ENCODE measurements around the gene ANGPTL1. TPM values are rescaled to one million over a fixed set of nuclear protein-coding genes. Genes with fewer than 3 reads are reported as not detected.

ANGPTL1 gene, protein sequence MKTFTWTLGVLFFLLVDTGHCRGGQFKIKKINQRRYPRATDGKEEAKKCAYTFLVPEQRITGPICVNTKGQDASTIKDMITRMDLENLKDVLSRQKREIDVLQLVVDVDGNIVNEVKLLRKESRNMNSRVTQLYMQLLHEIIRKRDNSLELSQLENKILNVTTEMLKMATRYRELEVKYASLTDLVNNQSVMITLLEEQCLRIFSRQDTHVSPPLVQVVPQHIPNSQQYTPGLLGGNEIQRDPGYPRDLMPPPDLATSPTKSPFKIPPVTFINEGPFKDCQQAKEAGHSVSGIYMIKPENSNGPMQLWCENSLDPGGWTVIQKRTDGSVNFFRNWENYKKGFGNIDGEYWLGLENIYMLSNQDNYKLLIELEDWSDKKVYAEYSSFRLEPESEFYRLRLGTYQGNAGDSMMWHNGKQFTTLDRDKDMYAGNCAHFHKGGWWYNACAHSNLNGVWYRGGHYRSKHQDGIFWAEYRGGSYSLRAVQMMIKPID
- 0.92 TPM for polyA plus RNA-seq (2013, experiment 1 of 2)
- 0.86 TPM for polyA plus RNA-seq (2013, experiment 2 of 2)

DNA sequence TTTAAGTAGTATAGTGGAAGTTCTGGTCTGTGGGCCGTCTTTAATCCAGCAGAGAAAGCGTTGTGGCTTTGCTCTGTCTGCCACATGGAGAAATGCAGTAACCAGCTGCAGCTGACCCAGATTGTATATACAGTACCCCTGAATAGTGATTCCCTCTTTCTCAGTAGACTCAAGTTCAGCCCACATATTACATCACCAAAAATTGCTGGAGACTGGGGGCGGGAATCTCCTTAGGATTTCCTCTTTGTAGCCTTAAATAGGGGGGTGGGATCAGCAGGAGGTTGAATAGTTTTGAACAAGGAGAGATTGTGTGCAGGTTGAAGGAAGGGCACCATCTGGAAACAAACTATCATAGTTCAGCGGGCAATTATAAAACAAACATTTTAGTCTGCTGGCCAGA lies at the start of gene ANGPTL1:
Gene ANGPTL1 (minus strand): TSS at position 134 of the 400 bp plus-strand sequence. CDS start 5,301 bp downstream, outside the sequence.
- Histone ChIP-seq H3K36me3 (ENCODE audit: control insufficient read depth, insufficient read depth, low read length) (no peaks in the 10 kb centered on the region), H3K4me3 (ENCODE audit: extremely low read depth, insufficient read depth, low read length, poor library complexity, severe bottlenecking) (no peak within 1 kb of the TSS), H3K9me3 (ENCODE audit: control insufficient read depth, low read length) (no peaks in the 10 kb centered on the region), H3K27ac (ENCODE audit: low read depth, low read length, severe bottlenecking) (no peak within 1 kb of the TSS), H3K4me1 (ENCODE audit: control insufficient read depth, insufficient read depth, low read length, poor library complexity, severe bottlenecking) (peaks cover 9% of the 10 kb centered on the region)
- WGBS, 2 experiments (ENCODE audit: insufficient coverage in 2 of 2): 60 to 82% methylated on average over 2 of the region's 4 CpGs

DNA sequence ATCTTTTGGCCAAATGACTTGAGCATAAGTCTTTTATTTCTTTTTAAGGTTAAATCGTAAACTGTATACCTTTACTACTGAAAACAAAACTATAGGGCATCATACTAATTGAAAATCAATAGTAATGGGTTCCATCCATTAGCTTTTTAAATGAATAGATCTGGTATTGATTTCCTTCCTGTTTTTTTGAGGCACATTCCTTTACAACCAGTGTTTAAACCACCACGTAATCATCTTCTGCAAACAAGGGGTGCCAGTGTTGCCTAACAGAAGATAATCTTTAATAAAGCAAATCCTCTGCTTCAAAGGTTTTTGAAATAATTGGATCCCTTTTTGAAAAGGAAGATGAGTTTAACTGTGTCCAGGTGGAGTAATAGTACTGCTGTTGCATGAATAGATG lies 48.7 kb upstream of the ANGPTL1 start:
- Histone ChIP-seq H3K27ac (ENCODE audit: low read depth, low read length, severe bottlenecking) (no peak overlapping the region), H3K4me1 (ENCODE audit: control insufficient read depth, insufficient read depth, low read length, poor library complexity, severe bottlenecking) (peaks cover 6% of the 10 kb centered on the region), H3K36me3 (ENCODE audit: control insufficient read depth, insufficient read depth, low read length) (peaks cover 5% of the 10 kb centered on the region), H3K4me3 (ENCODE audit: extremely low read depth, insufficient read depth, low read length, poor library complexity, severe bottlenecking) (no peak overlapping the region), H3K9me3 (ENCODE audit: control insufficient read depth, low read length) (no peaks in the 10 kb centered on the region)
- no CpG with 5 or more reads among the region's 2 CpGs for WGBS, 2 experiments (ENCODE audit: insufficient coverage in 2 of 2)

DNA sequence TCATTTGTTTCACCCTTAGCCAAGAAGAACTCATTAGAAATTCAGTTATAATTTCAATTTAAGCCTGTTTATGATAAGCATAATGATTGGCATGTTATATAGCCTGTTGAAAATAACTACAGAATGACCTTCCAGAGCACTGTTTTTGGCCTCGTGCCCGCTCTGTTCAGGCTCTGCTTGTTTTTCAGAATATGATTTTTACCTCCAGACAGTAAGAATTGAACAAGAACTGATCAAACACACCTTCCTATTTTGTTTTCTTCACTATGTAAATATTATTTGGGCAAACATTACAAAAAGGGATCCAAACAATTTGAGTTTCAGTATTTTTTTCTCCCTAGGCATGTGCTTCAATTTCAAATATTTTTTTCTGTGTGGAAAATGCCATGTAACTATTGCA lies 48.1 kb upstream of the ANGPTL1 start:
- Histone ChIP-seq H3K4me3 (ENCODE audit: extremely low read depth, insufficient read depth, low read length, poor library complexity, severe bottlenecking) (no peak overlapping the region), H3K27ac (ENCODE audit: low read depth, low read length, severe bottlenecking) (no peak overlapping the region), H3K36me3 (ENCODE audit: control insufficient read depth, insufficient read depth, low read length) (peaks cover 5% of the 10 kb centered on the region), H3K4me1 (ENCODE audit: control insufficient read depth, insufficient read depth, low read length, poor library complexity, severe bottlenecking) (peaks cover 6% of the 10 kb centered on the region), H3K9me3 (ENCODE audit: control insufficient read depth, low read length) (no peaks in the 10 kb centered on the region)
- no CpG with 5 or more reads among the region's 2 CpGs for WGBS, 2 experiments (ENCODE audit: insufficient coverage in 2 of 2)

DNA sequence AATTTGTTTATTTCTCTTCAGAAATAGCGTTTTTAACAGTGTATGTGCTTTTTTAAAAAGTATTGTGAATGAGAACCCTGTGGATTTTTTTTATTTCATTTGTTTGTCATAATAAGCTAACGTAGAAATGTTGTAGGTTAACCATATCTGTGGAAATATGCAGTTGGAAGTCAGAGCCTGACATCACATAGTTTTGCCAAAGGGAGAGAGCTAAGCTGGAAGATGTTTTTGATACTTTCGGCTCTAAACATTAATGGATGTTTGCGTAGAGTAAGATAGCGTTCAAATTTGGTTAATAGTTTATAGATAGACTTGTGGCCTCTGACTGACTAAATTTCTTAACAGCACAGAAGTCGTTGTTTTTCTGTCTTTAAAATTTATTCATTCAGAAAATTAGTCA lies 47.4 kb upstream of the ANGPTL1 start:
- H3K36me3 ChIP-seq (ENCODE audit: control insufficient read depth, insufficient read depth, low read length): peaks cover 11% of the 10 kb centered on the region
- H3K4me3 ChIP-seq (ENCODE audit: extremely low read depth, insufficient read depth, low read length, poor library complexity, severe bottlenecking): no peak overlapping the region
- WGBS, 2 experiments (ENCODE audit: insufficient coverage in 2 of 2): 100% methylated on average over 3 to 4 of the region's 6 CpGs
- no peak overlapping the region for H3K27ac ChIP-seq (ENCODE audit: low read depth, low read length, severe bottlenecking)
- peaks cover 6% of the 10 kb centered on the region for H3K4me1 ChIP-seq (ENCODE audit: control insufficient read depth, insufficient read depth, low read length, poor library complexity, severe bottlenecking)
- H3K9me3 ChIP-seq (ENCODE audit: control insufficient read depth, low read length): no peaks in the 10 kb centered on the region

DNA sequence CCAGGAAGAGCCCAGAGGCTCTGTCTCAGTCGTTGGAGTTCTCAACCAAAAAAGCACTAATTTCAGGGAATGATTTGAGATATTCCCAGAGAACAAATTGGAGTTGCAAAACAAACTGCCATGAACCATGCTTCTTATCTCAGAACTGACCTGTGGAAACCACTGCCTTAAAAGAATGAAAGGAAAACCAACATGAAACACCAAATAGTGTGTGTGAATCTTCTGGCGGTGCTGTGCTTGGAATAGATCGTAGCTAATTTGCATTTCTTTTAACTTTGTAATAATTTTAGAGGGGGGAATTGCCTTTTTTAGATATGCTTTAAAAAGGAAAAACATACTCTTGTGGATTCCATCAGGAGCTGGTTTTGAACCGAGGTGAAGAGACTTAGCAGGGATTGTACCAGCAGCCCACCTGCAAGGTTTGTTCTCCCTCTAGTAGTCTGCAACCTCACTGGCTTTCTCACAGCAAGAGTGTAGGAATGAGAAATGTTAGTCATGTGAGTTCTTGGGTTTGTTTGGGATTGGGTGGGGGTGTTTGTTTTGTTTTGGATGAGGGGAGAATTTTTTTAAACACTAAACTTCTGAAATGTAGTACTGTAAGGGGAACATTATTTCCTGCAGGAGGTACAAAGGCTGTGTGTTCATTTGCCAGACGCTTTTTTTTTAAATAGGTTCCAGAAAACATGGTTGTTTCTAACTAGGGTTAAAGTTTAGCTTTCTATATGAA lies 45.7 kb upstream of the ANGPTL1 start:
- no peak overlapping the region for H3K27ac ChIP-seq (ENCODE audit: low read depth, low read length, severe bottlenecking)
- H3K9me3 ChIP-seq (ENCODE audit: control insufficient read depth, low read length): no peaks in the 10 kb centered on the region
- H3K4me3 ChIP-seq (ENCODE audit: extremely low read depth, insufficient read depth, low read length, poor library complexity, severe bottlenecking): no peak overlapping the region
- peaks cover 11% of the 10 kb centered on the region for H3K36me3 ChIP-seq (ENCODE audit: control insufficient read depth, insufficient read depth, low read length)
- peaks cover 6% of the 10 kb centered on the region for H3K4me1 ChIP-seq (ENCODE audit: control insufficient read depth, insufficient read depth, low read length, poor library complexity, severe bottlenecking)
- 81 to 100% methylated on average over 1 to 2 of the region's 5 CpGs for WGBS, 2 experiments (ENCODE audit: insufficient coverage in 2 of 2)

DNA sequence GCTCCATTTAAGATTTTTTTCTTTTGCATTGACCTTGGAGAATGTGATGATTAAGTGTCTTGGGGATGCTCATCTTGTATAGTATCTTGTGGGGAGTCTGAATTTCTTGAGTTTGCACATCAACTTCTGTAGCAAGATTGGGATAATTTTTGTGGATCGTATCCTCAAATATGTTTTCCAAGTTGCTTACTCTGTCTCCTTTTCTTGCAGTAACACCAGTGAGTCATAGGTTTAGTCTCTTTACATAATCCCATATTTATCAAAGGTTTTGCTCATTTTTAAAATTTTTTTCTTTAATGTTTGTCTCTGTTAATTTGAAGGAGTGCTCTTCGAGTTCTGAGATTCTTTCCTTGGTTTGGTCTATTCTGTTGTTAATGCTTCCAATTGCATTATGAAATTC lies 41.7 kb upstream of the ANGPTL1 start:
- H3K9me3 ChIP-seq (ENCODE audit: control insufficient read depth, low read length): no peaks in the 10 kb centered on the region
- peaks cover 6% of the 10 kb centered on the region for H3K4me1 ChIP-seq (ENCODE audit: control insufficient read depth, insufficient read depth, low read length, poor library complexity, severe bottlenecking)
- H3K4me3 ChIP-seq (ENCODE audit: extremely low read depth, insufficient read depth, low read length, poor library complexity, severe bottlenecking): no peak overlapping the region
- H3K27ac ChIP-seq (ENCODE audit: low read depth, low read length, severe bottlenecking): no peak overlapping the region
- 100% methylated on average over 1 of the region's 2 CpGs; no CpG with 5 or more reads in 1 of the 2 experiments for WGBS, 2 experiments (ENCODE audit: insufficient coverage in 2 of 2)
- H3K36me3 ChIP-seq (ENCODE audit: control insufficient read depth, insufficient read depth, low read length): peaks cover 11% of the 10 kb centered on the region

DNA sequence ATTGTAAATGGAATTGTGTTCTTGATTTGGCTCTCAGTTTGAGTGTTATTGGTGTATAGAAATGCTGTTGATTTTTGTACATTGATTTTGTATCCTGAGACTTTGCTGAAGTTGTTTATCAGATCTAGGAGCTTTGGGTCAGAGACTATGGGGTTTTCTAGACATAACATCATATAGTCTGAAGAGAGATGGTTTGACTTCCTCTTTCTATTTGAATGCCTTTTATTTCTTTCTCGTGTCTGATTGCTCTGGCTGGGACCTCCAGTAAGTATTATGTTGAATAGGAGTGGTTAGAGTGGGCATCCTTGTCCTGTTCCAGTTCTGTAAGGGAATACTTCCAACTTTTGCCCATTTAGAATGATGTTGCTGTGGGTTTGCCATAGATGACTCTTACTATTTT lies 39.1 kb upstream of the ANGPTL1 start:
- WGBS, 2 experiments (ENCODE audit: insufficient coverage in 2 of 2): no CpG with 5 or more reads among the region's 1 CpG
- Histone ChIP-seq H3K27ac (ENCODE audit: low read depth, low read length, severe bottlenecking) (no peak overlapping the region), H3K4me3 (ENCODE audit: extremely low read depth, insufficient read depth, low read length, poor library complexity, severe bottlenecking) (no peak overlapping the region), H3K9me3 (ENCODE audit: control insufficient read depth, low read length) (no peaks in the 10 kb centered on the region), H3K4me1 (ENCODE audit: control insufficient read depth, insufficient read depth, low read length, poor library complexity, severe bottlenecking) (no peaks in the 10 kb centered on the region), H3K36me3 (ENCODE audit: control insufficient read depth, insufficient read depth, low read length) (peaks cover 6% of the 10 kb centered on the region)

DNA sequence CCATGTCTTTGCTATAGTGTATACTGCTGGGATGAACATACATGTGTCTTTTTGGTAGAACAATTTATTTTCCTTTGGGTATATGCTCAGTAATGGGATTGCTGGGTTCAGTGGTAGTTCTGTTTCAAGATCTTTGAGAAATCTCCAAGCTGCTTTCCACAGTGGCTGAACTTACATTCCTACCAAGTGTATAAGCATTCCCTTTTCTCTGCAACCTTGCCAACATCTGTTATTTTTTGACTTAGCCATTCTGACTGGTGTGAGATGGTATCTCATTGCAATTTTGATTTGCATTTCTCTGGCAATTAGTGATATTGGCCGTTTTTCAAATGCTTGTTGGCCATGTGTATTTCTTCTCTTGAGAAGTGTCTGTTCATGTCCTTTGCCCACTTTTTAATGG lies 37.5 kb upstream of the ANGPTL1 start:
- Histone ChIP-seq H3K4me3 (ENCODE audit: extremely low read depth, insufficient read depth, low read length, poor library complexity, severe bottlenecking) (no peak overlapping the region), H3K36me3 (ENCODE audit: control insufficient read depth, insufficient read depth, low read length) (no peaks in the 10 kb centered on the region), H3K27ac (ENCODE audit: low read depth, low read length, severe bottlenecking) (no peak overlapping the region), H3K4me1 (ENCODE audit: control insufficient read depth, insufficient read depth, low read length, poor library complexity, severe bottlenecking) (no peaks in the 10 kb centered on the region), H3K9me3 (ENCODE audit: control insufficient read depth, low read length) (no peaks in the 10 kb centered on the region)
- 80 to 100% methylated on average over 1 of the region's 1 CpG for WGBS, 2 experiments (ENCODE audit: insufficient coverage in 2 of 2)

DNA sequence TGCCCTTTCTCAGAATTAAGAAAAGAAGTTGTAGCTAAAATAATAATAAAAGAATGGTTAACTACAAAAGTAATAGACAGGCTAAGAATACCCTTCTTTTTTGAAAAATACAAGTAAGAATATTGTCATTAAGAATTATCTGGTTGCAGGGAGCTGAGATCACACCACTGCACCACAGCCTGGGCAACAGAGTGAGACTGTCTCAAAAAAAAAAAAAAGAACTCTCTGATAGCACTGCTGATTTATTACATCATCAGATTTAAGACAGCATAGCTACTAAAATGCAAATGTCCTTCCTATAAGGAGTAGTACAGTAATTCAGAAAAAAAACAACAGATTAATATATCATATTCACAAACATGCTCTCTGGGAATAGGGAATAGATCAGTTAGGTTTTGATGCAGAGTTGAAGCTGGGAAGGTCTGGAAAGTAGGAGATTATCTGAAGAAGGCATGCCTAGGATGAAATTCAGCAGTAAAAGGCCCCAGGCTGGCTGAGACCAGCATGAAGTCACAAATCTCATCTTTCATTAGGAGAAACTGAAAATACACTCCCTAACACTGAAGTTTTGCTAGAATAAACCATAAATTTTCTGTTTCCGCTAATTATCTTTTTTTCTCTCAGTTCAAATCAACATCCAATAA lies 30.7 kb upstream of the ANGPTL1 start:
- Histone ChIP-seq H3K9me3 (ENCODE audit: control insufficient read depth, low read length) (no peaks in the 10 kb centered on the region), H3K27ac (ENCODE audit: low read depth, low read length, severe bottlenecking) (no peak overlapping the region), H3K4me3 (ENCODE audit: extremely low read depth, insufficient read depth, low read length, poor library complexity, severe bottlenecking) (no peak overlapping the region), H3K4me1 (ENCODE audit: control insufficient read depth, insufficient read depth, low read length, poor library complexity, severe bottlenecking) (no peaks in the 10 kb centered on the region), H3K36me3 (ENCODE audit: control insufficient read depth, insufficient read depth, low read length) (no peaks in the 10 kb centered on the region)
- WGBS, 2 experiments (ENCODE audit: insufficient coverage in 2 of 2): no CpG with 5 or more reads among the region's 1 CpG

DNA sequence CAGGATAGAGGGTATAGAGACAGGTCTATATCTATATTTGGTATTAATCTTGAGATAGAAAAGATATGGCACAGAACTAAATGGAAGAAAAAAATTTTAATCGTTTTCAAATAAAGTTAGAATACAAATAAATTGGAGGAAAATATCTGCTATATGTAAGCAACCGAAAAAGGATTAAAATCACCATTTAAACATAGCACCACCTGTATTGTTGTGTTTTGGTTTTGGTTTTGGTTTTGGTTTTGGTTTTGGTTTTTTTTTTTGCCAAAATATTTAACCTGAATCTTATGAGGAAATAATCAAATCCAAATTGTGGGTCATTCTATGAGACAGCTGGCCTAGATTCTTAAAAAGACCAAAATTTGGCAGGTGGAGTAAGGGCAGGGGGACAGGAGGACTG lies 28.5 kb upstream of the ANGPTL1 start:
- H3K9me3 ChIP-seq (ENCODE audit: control insufficient read depth, low read length): no peaks in the 10 kb centered on the region
- no CpG with 5 or more reads among the region's 2 CpGs for WGBS, 2 experiments (ENCODE audit: insufficient coverage in 2 of 2)
- no peaks in the 10 kb centered on the region for H3K4me1 ChIP-seq (ENCODE audit: control insufficient read depth, insufficient read depth, low read length, poor library complexity, severe bottlenecking)
- H3K4me3 ChIP-seq (ENCODE audit: extremely low read depth, insufficient read depth, low read length, poor library complexity, severe bottlenecking): no peak overlapping the region
- H3K36me3 ChIP-seq (ENCODE audit: control insufficient read depth, insufficient read depth, low read length): peaks cover 9% of the 10 kb centered on the region
- H3K27ac ChIP-seq (ENCODE audit: low read depth, low read length, severe bottlenecking): no peak overlapping the region
